Osteocyte (in vitro differentiated cells): ENCODE data around the gene CPZ. TPM values are rescaled to one million over a fixed set of nuclear protein-coding genes. Genes with fewer than 3 reads are reported as not detected.
"Not testable (repeated sequence)": the region's sequence is repeated elsewhere in the genome, so short reads cannot be mapped to it uniquely, and the experiment has no call there.

Source experiments
- DNase-seq: peaks from one replicate; pipeline ENCODE4 v3.0.0; 2021; ENCODE audit warnings: mixed read lengths; ENCODE audit not compliant: unreplicated experiment; ENCODE audit errors: extremely low spot score
- H3K27ac Mint-ChIP-seq: one replicate; pipeline ENCODE4 v1.8.0; 2021; ENCODE audit warnings: mild to moderate bottlenecking, mixed read lengths; ENCODE audit not compliant: unreplicated experiment
- H3K27me3 Mint-ChIP-seq: one replicate; pipeline ENCODE4 v1.8.0; 2021; ENCODE audit warnings: mixed read lengths; ENCODE audit not compliant: unreplicated experiment
- H3K36me3 Mint-ChIP-seq: one replicate; pipeline ENCODE4 v1.8.0; 2021; ENCODE audit warnings: mixed read lengths; ENCODE audit not compliant: unreplicated experiment
- H3K4me1 Mint-ChIP-seq: one replicate; pipeline ENCODE4 v1.8.0; 2021; ENCODE audit warnings: mixed read lengths; ENCODE audit not compliant: unreplicated experiment
- H3K4me3 Mint-ChIP-seq: one replicate; pipeline ENCODE4 v1.8.0; 2021; ENCODE audit warnings: mild to moderate bottlenecking, moderate library complexity, mixed read lengths; ENCODE audit not compliant: unreplicated experiment
- H3K9me3 Mint-ChIP-seq: one replicate; pipeline ENCODE4 v1.8.0; 2021; ENCODE audit warnings: mixed read lengths; ENCODE audit not compliant: unreplicated experiment
- CTCF ChIP-seq: fragments of 200-600 bp; sonication (generic); IDR thresholded peaks from 2 replicates; pipeline ENCODE4 v1.5.0; 2021; ENCODE audit warnings: antibody characterized with exemption, mild to moderate bottlenecking, moderate library complexity
- total RNA-seq: library from RNA; stranded (reverse); gene quantifications from 2 replicates; pipeline ENCODE4 v1.2.1, GENCODE V29; 2021

CPZ gene
- total RNA-seq, 1 donor from 2014 or later: 10.7 TPM

DNA sequence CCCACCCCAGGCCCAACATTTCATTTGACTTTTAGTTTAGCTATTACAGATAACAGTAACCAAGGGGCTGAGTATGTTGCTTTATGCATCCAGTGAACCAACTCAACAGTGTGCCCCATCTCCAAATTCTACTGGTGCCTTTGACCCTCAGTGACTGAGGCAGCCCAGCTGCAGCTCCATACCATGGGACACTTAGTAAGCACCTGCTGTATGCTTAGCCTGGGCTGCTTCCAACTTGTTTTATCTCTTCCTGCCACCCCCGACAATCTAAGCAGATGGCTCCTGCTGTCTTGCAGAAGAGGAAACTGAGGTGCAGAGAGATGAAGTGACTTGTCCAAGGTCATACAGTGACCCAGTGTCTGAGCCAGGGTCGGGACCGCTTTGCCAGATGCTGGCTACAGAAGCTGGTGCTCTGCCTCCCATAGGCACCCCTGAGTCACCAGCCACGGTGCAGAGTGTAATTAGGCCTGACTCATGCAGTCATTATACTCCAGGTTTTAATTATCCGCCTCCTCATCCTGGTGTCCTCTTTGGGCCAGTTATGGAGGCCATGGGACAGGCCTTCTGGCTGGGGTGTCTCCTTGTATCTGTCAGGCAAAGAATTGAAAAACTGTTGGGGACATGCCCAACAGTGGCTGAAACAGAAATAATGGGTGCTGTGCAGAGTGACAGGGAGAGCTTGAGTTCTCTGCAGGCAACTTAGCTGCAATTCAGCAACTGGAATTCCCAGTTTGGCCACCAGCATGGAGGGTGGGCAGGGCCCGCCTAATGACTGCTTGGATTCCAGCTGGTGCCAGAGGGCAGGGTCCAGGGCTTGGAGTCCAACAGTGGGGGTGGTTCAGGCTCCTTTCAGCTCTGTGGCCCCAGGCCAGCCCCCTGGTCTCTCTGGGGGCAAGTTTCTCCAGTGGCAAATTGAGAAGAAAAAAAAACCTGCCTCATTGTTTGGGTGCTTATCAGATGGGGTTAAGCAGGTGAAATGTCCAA lies 20.6 kb upstream of the CPZ start:
- peaks cover 15% of the 10 kb centered on the region for H3K27me3 Mint-ChIP-seq
- TF ChIP-seq CTCF: no peak
- no peaks in the 10 kb centered on the region for H3K36me3 Mint-ChIP-seq
- no peak overlapping the region for H3K4me3 Mint-ChIP-seq
- no peaks in the 10 kb centered on the region for H3K9me3 Mint-ChIP-seq
- no peak for DNase-seq
- no peak overlapping the region for H3K27ac Mint-ChIP-seq
- H3K4me1 Mint-ChIP-seq: peaks cover 8% of the 10 kb centered on the region

- H3K4me3 Mint-ChIP-seq: no peak overlapping the region
- no peak overlapping the region for H3K27ac Mint-ChIP-seq
- no peaks in the 10 kb centered on the region for H3K36me3 Mint-ChIP-seq
- H3K4me1 Mint-ChIP-seq: peaks cover 3% of the 10 kb centered on the region
- no peak for TF ChIP-seq CTCF
- H3K27me3 Mint-ChIP-seq: peaks cover 16% of the 10 kb centered on the region
- no peaks in the 10 kb centered on the region for H3K9me3 Mint-ChIP-seq
- DNase-seq: no peak
These were observed 19.3 kb upstream of the CPZ start for GRCh38 chr4:8573266-8573665.

DNA sequence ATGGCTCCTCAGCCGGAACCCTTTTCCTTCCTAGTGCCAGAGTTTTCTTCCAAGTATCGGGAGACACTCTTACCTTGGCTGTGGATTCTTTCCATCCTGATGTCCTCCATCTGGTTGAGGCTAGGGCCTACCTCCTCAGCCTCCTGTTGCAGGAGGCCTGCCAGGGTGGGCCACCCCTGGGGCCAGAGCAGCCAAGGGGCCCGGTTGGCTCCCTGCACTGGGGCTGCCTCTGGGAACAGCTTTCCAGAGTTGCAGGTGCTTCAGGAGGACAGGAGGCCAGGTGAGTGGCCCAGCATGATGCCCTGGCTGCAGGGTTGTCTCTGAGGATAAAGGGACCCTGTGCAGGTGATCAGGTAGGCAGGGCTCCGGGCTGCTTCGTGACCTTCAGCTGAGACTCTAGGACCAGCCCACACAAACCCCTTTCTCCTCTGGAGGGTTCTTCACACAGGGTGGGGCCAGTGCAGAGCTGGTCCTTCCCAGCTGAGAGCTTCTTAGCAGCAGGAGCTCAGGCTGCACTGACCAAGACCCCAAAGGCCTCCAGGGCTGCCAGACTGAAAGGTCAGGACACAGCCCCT lies 17.7 kb upstream of the CPZ start:
- H3K9me3 Mint-ChIP-seq: no peaks in the 10 kb centered on the region
- no peaks in the 10 kb centered on the region for H3K36me3 Mint-ChIP-seq
- peaks cover 1% of the 10 kb centered on the region for H3K4me1 Mint-ChIP-seq
- peaks cover 27% of the 10 kb centered on the region for H3K27me3 Mint-ChIP-seq
- H3K4me3 Mint-ChIP-seq: no peak overlapping the region
- H3K27ac Mint-ChIP-seq: no peak overlapping the region
- no peak for TF ChIP-seq CTCF
- DNase-seq: no peak

- Mint-ChIP-seq H3K27me3 (peaks cover 30% of the 10 kb centered on the region), H3K4me1 (peaks cover 1% of the 10 kb centered on the region), H3K36me3 (no peaks in the 10 kb centered on the region), H3K27ac (no peak overlapping the region), H3K4me3 (no peak overlapping the region), H3K9me3 (no peaks in the 10 kb centered on the region)
- no peak for TF ChIP-seq CTCF
- no peak for DNase-seq
These were observed 17.1 kb upstream of the CPZ start for GRCh38 chr4:8575457-8575856.

DNA sequence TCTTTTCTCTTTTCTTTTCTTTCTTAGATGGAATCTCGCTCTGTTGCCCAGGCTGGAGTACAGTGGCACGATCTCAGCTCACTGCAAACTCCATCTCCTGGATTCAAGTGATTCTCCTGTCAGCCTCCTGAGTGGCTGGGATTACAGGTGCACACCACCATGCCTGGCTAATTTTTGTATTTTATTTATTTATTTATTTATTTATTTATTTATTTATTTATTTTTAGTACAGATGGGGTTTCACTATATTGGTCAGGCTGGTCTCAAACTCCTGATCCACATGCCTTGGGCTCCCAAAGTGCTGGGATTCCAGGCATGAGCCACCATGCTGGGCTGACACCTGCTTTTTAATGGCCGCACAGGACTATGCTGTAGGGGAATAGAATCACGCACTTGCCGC lies 16.0 kb upstream of the CPZ start:
- H3K4me1 Mint-ChIP-seq, H3K9me3 Mint-ChIP-seq, H3K4me3 Mint-ChIP-seq, H3K27ac Mint-ChIP-seq, H3K36me3 Mint-ChIP-seq, DNase-seq: not testable (repeated sequence)
- peaks cover 27% of the 10 kb centered on the region for H3K27me3 Mint-ChIP-seq
